ENCODE data around the gene SLC25A21. TPM values are rescaled to one million over a fixed set of nuclear protein-coding genes. Genes with fewer than 3 reads are reported as not detected.
A peak's percentile ranks its signal among the peaks of the same experiment; 100 is the strongest.
"Not testable (repeated sequence)": the region's sequence is repeated elsewhere in the genome, so short reads cannot be mapped to it uniquely, and the experiment has no call there.

SLC25A21 gene
- total and polyA plus RNA-seq, 9 donors: 0.85 to 3.3 (median 1.1) TPM

GRCh38 chr14:37168721-37169120 lies 3.7 kb downstream of the SLC25A21 start:
- Histone ChIP-seq H3K4me1 (ENCODE audit: control insufficient read depth, insufficient read depth, low read length) (no peaks in the 10 kb centered on the region), H3K9me3 (replicated peaks; ENCODE audit: control insufficient read depth, low read depth, low read length) (no peaks in the 10 kb centered on the region), H3K27me3 (ENCODE audit: control insufficient read depth, insufficient read depth, low read length) (peaks cover 5% of the 10 kb centered on the region), H3K4me3 (ENCODE audit: low read length) (no peak overlapping the region), H3K27ac (ENCODE audit: low read length) (no peak overlapping the region), H3K36me3 (ENCODE audit: control insufficient read depth, insufficient read depth, low read length) (no peaks in the 10 kb centered on the region)
- peak; percentile 7 for DNase-seq
- WGBS (ENCODE audit: insufficient coverage): no CpG with 5 or more reads among the region's 4 CpGs

GRCh38 chr14:37167151-37168047 lies 5.0 kb downstream of the SLC25A21 start:
- WGBS (ENCODE audit: insufficient coverage): 79% methylated on average over 8 of the region's 10 CpGs

DNA sequence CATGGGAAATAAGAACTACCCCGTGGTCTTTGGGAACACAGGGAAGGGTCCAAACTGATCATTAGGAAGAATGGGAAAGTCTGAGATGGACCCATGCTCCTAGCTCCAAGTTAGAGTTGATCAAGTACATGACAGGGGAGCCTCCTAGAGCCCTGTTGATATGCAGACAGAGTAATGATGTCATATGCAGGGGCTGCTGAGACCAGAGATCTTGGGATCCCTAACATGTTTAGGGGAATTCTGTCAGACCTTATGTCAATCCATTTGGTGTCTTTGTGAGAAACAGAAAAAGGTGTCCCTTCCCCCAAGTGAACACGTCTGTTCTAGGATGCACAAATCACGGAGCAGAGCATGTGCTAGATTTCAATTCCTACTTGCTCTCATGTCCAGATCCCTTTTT lies 6.6 kb downstream of the SLC25A21 start:
- H3K4me1 ChIP-seq (ENCODE audit: control insufficient read depth, insufficient read depth, low read length): no peaks in the 10 kb centered on the region
- no CpG with 5 or more reads among the region's 3 CpGs for WGBS (ENCODE audit: insufficient coverage)

More at GRCh38 chr14:37167151-37168047, 5.0 kb downstream of the SLC25A21 start:
- Histone ChIP-seq H3K9me3 (replicated peaks; ENCODE audit: control insufficient read depth, low read depth, low read length) (no peaks in the 10 kb centered on the region), H3K27ac (ENCODE audit: low read length) (no peak overlapping the region), H3K27me3 (ENCODE audit: control insufficient read depth, insufficient read depth, low read length) (peaks cover 3% of the 10 kb centered on the region), H3K4me1 (ENCODE audit: control insufficient read depth, insufficient read depth, low read length) (no peaks in the 10 kb centered on the region), H3K4me3 (ENCODE audit: low read length) (no peak overlapping the region), H3K36me3 (ENCODE audit: control insufficient read depth, insufficient read depth, low read length) (no peaks in the 10 kb centered on the region)
- no peak for DNase-seq

DNA sequence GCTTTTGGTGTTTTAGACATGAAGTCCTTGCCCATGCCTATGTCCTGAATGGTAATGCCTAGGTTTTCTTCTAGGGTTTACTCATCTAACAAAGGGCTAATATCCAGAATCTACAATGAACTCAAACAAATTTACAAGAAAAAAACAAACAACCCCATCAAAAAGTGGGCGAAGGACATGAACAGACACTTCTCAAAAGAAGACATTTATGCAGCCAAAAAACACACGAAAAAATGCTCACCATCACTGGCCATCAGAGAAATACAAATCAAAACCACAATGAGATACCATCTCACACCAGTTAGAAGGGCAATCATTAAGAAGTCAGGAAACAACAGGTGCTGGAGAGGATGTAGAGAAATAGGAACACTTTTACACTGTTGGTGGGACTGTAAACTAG lies 10.1 kb downstream of the SLC25A21 start:
- no CpG with 5 or more reads among the region's 2 CpGs for WGBS (ENCODE audit: insufficient coverage)
- H3K4me1 ChIP-seq (ENCODE audit: control insufficient read depth, insufficient read depth, low read length); H3K27me3 ChIP-seq (ENCODE audit: control insufficient read depth, insufficient read depth, low read length); H3K27ac ChIP-seq (ENCODE audit: low read length); DNase-seq; H3K36me3 ChIP-seq (ENCODE audit: control insufficient read depth, insufficient read depth, low read length); H3K4me3 ChIP-seq (ENCODE audit: low read length); H3K9me3 ChIP-seq (replicated peaks; ENCODE audit: control insufficient read depth, low read depth, low read length): not testable (repeated sequence)

More for the DNA sequence above, 6.6 kb downstream of the SLC25A21 start:
- Histone ChIP-seq H3K36me3 (ENCODE audit: control insufficient read depth, insufficient read depth, low read length) (no peaks in the 10 kb centered on the region), H3K27me3 (ENCODE audit: control insufficient read depth, insufficient read depth, low read length) (no peaks in the 10 kb centered on the region), H3K9me3 (replicated peaks; ENCODE audit: control insufficient read depth, low read depth, low read length) (no peaks in the 10 kb centered on the region), H3K4me3 (ENCODE audit: low read length) (no peak overlapping the region), H3K27ac (ENCODE audit: low read length) (no peak overlapping the region)
- no peak for DNase-seq

DNA sequence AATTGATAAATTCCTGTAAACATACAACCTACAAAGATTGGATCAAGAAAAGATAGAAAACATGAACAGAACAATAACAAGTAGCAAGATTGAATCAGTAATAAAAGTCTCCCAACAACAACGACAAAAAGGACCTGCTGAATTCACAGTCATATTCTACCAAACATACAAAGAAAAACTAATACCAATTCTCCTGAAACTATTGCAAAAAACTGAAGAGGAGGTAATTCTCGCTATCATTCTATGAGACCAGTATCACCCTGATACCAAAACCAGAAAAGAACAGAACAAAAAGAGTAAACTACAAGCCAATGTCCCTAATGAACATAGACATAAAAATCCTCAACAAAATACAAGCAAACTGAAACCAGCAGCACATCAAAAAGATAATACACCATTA lies 14.4 kb downstream of the SLC25A21 start:
- Histone ChIP-seq H3K9me3 (replicated peaks; ENCODE audit: control insufficient read depth, low read depth, low read length) (peaks cover 10% of the 10 kb centered on the region), H3K36me3 (ENCODE audit: control insufficient read depth, insufficient read depth, low read length) (no peaks in the 10 kb centered on the region), H3K27me3 (ENCODE audit: control insufficient read depth, insufficient read depth, low read length) (peaks cover 2% of the 10 kb centered on the region), H3K27ac (ENCODE audit: low read length) (no peak overlapping the region), H3K4me1 (ENCODE audit: control insufficient read depth, insufficient read depth, low read length) (no peaks in the 10 kb centered on the region), H3K4me3 (ENCODE audit: low read length) (no peak overlapping the region)
- no CpG with 5 or more reads among the region's 2 CpGs for WGBS (ENCODE audit: insufficient coverage)
- DNase-seq: no peak

GRCh38 chr14:37153483-37153882 lies 18.9 kb downstream of the SLC25A21 start:
- Histone ChIP-seq H3K4me1 (ENCODE audit: control insufficient read depth, insufficient read depth, low read length) (no peaks in the 10 kb centered on the region), H3K4me3 (ENCODE audit: low read length) (no peak overlapping the region), H3K36me3 (ENCODE audit: control insufficient read depth, insufficient read depth, low read length) (no peaks in the 10 kb centered on the region), H3K27ac (ENCODE audit: low read length) (no peak overlapping the region), H3K27me3 (ENCODE audit: control insufficient read depth, insufficient read depth, low read length) (peaks cover 2% of the 10 kb centered on the region), H3K9me3 (replicated peaks; ENCODE audit: control insufficient read depth, low read depth, low read length) (peaks cover 10% of the 10 kb centered on the region)
- WGBS (ENCODE audit: insufficient coverage): 86% methylated on average over 4 of the region's 5 CpGs
- DNase-seq: no peak

- Histone ChIP-seq H3K27ac (ENCODE audit: low read length) (no peak overlapping the region), H3K27me3 (ENCODE audit: control insufficient read depth, insufficient read depth, low read length) (peaks cover 2% of the 10 kb centered on the region), H3K36me3 (ENCODE audit: control insufficient read depth, insufficient read depth, low read length) (no peaks in the 10 kb centered on the region), H3K9me3 (replicated peaks; ENCODE audit: control insufficient read depth, low read depth, low read length) (peaks cover 10% of the 10 kb centered on the region), H3K4me1 (ENCODE audit: control insufficient read depth, insufficient read depth, low read length) (no peaks in the 10 kb centered on the region), H3K4me3 (ENCODE audit: low read length) (no peak overlapping the region)
- WGBS (ENCODE audit: insufficient coverage): no CpG with 5 or more reads among the region's 1 CpG
- no peak for DNase-seq
Observed at GRCh38 chr14:37153005-37153404, 19.4 kb downstream of the SLC25A21 start.

DNA sequence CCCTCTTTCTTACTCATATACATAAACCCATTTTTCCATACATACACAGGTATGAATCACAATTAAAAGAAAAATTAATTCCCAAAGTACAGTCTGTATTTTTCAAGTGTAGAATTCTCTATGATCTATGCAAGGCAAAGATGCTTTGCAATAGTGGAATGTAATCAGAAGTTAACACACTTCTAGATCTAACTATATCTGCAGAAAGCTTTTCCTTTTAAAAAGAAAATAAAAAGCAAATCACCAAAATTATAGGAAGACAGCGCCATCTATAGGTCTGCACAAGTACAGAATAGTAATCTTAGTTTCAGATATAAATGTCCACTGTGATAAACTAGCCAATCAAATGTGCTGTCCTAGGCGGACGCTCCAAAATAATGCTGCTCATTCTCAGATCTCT lies 22.0 kb downstream of the SLC25A21 start:
- no CpG with 5 or more reads among the region's 3 CpGs for WGBS (ENCODE audit: insufficient coverage)
- Histone ChIP-seq H3K4me3 (ENCODE audit: low read length) (no peak overlapping the region), H3K27ac (ENCODE audit: low read length) (no peak overlapping the region), H3K9me3 (replicated peaks; ENCODE audit: control insufficient read depth, low read depth, low read length) (peaks cover 8% of the 10 kb centered on the region), H3K36me3 (ENCODE audit: control insufficient read depth, insufficient read depth, low read length) (no peaks in the 10 kb centered on the region), H3K4me1 (ENCODE audit: control insufficient read depth, insufficient read depth, low read length) (no peaks in the 10 kb centered on the region), H3K27me3 (ENCODE audit: control insufficient read depth, insufficient read depth, low read length) (peaks cover 2% of the 10 kb centered on the region)
- peak; percentile 54 for DNase-seq

GRCh38 chr14:37147310-37147880 lies 25.0 kb downstream of the SLC25A21 start:
- Histone ChIP-seq H3K4me3 (ENCODE audit: low read length) (no peak overlapping the region), H3K36me3 (ENCODE audit: control insufficient read depth, insufficient read depth, low read length) (no peaks in the 10 kb centered on the region), H3K4me1 (ENCODE audit: control insufficient read depth, insufficient read depth, low read length) (peaks cover 7% of the 10 kb centered on the region), H3K27me3 (ENCODE audit: control insufficient read depth, insufficient read depth, low read length) (no peaks in the 10 kb centered on the region), H3K9me3 (replicated peaks; ENCODE audit: control insufficient read depth, low read depth, low read length) (no peaks in the 10 kb centered on the region), H3K27ac (ENCODE audit: low read length) (no peak overlapping the region)
- no peak for DNase-seq
- WGBS (ENCODE audit: insufficient coverage): no CpG with 5 or more reads among the region's 1 CpG

DNA sequence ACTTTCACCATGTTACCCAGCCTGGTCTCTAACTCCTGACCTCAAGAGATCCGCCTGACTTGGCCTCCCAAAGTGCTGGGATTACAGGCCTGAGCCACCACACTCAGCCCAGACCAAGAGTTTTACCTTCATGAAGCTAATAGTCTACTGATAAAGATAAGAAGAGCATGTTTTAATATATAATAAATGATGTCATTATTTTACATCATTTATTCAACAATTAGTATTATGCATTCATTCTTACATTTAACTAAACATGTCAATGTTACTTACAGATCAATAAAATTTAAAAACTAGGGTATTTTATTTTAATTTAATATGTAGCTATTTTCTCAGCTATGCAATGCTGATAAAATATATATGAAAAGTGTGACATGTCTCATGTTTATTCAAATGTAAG lies 26.0 kb downstream of the SLC25A21 start:
- not testable (repeated sequence) for H3K36me3 ChIP-seq (ENCODE audit: control insufficient read depth, insufficient read depth, low read length); DNase-seq; H3K4me3 ChIP-seq (ENCODE audit: low read length); H3K9me3 ChIP-seq (replicated peaks; ENCODE audit: control insufficient read depth, low read depth, low read length); H3K27me3 ChIP-seq (ENCODE audit: control insufficient read depth, insufficient read depth, low read length); H3K4me1 ChIP-seq (ENCODE audit: control insufficient read depth, insufficient read depth, low read length); H3K27ac ChIP-seq (ENCODE audit: low read length)
- WGBS (ENCODE audit: insufficient coverage): no CpG with 5 or more reads among the region's 1 CpG

All from muscle of leg (tissue), 11 donors.